GM12801 (cell line): ENCODE measurements around the gene HDDC3.

Experiments
- CTCF ChIP-seq: IDR thresholded peaks from one replicate; pipeline ENCODE4 v1.5.1; 2011; ENCODE audit warnings: control low read depth; ENCODE audit not compliant: insufficient read length; ENCODE audit errors: extremely low read depth

Gene HDDC3

GRCh38 chr15:90931828-90932659 lies at the start of gene HDDC3:
Gene HDDC3, minus strand, starts transcription at chr15:90932549. Its CDS starts 9 bp downstream, at chr15:90932540.
- TF ChIP-seq CTCF: no peak

- no peak for TF ChIP-seq CTCF
Observed at GRCh38 chr15:90982135-90982534, 49.8 kb upstream of the HDDC3 start.

- TF ChIP-seq CTCF: no peak
Observed at GRCh38 chr15:90981681-90982080, 49.3 kb upstream of the HDDC3 start.

GRCh38 chr15:90979582-90979981 lies 47.2 kb upstream of the HDDC3 start:
- no peak for TF ChIP-seq CTCF

- no peak for TF ChIP-seq CTCF
Observed at GRCh38 chr15:90974216-90974615, 41.9 kb upstream of the HDDC3 start.

GRCh38 chr15:90972133-90972532 lies 39.8 kb upstream of the HDDC3 start:
- no peak for TF ChIP-seq CTCF

- TF ChIP-seq CTCF: no peak
Observed at GRCh38 chr15:90970274-90970673, 37.9 kb upstream of the HDDC3 start.

GRCh38 chr15:90968434-90968833 lies 36.1 kb upstream of the HDDC3 start:
- no peak for TF ChIP-seq CTCF
